HCT116 (cell line): Measurements from ENCODE around the gene PPP1R27. TPM values are rescaled to one million over a fixed set of nuclear protein-coding genes. Genes with fewer than 3 reads are reported as not detected.

Experiments
- ATAC-seq: fragments of 200-7000 bp; cut with Tn5 transposase; 2 replicates; pipeline ENCODE4 v1.9.1; 2020; ENCODE audit warnings: mild to moderate bottlenecking, moderate library complexity
- BruUV-seq: library from RNA; stranded (reverse); fragments of 400-500 nt; replicated peaks from 2 replicates; lab custom pipeline; 2021; lab: Mats Ljungman, UMichigan
- CTCF ChIA-PET: fragments of 300-600 bp; sonication (Branson Sonifier 250); formaldehyde crosslinking; loops from one replicate; lab custom pipeline; 2021; ENCODE audit warnings: antibody characterized with exemption; lab: Charles Lee
- POLR2A ChIA-PET: fragments of 300-600, 350-600 bp; sonication (Branson Sonifier 250); formaldehyde crosslinking; loops from one replicate; lab custom pipeline; 2021; ENCODE audit warnings: antibody characterized with exemption; lab: Charles Lee
- RAD21 ChIA-PET, 2 experiments: fragments of 300-600 bp; sonication (Branson Sonifier 250); formaldehyde crosslinking; loops; one replicate each; lab custom pipeline; 2023; ENCODE audit warnings: low total read pairs in 2 of 2; ENCODE audit not compliant: uncharacterized antibody in 2 of 2, unreplicated experiment in 2 of 2, low non-redundant PET in 1 of 2; lab: Charles Lee
- DNase-seq: peaks from one replicate; pipeline ENCODE4 v3.0.0-alpha.2; 2010; ENCODE audit warnings: low read depth, low spot score
- H2AFZ ChIP-seq: fragments of 200-600 bp; shearing (Covaris generic), sonication (generic); 2 replicates; pipeline ENCODE4 v1.6.1; 2017; ENCODE audit warnings: low read depth, mixed run types, mixed read lengths, antibody characterized with exemption, low read length; ENCODE audit not compliant: poor library complexity, severe bottlenecking
- H3K27ac ChIP-seq: 2 replicates; pipeline ENCODE4 v1.5.1; 2012; ENCODE audit warnings: low read depth, low read length
- H3K27me3 ChIP-seq: fragments of 200-600 bp; sonication (generic); 2 replicates; pipeline ENCODE4 v1.6.1; 2016; ENCODE audit warnings: mixed run types, low read length, mixed read lengths; ENCODE audit not compliant: insufficient read depth
- H3K36me3 ChIP-seq, 2 experiments: fragments of 200-500 bp in 1 of 2; fragments of 200-600 bp in 1 of 2; sonication (Bioruptor generic) in 1 of 2; sonication (generic) in 1 of 2; 2 replicates each; pipeline versions ENCODE4 v1.5.1 to v1.6.1; 2014 to 2016; ENCODE audit warnings: low read length in 2 of 2, inconsistent platforms in 1 of 2, mixed read lengths in 1 of 2, mixed run types in 1 of 2; ENCODE audit not compliant: insufficient read depth in 2 of 2, control insufficient read depth in 1 of 2
- H3K4me1 ChIP-seq, 2 experiments: fragments of 200-600 bp in 1 of 2; sonication (generic) in 1 of 2; 2 replicates each; pipeline versions ENCODE4 v1.5.1 to v1.6.1; 2012 to 2017; ENCODE audit warnings: low read length in 2 of 2, inconsistent platforms in 1 of 2, mild to moderate bottlenecking in 1 of 2, mixed read lengths in 1 of 2, mixed run types in 1 of 2, moderate library complexity in 1 of 2; ENCODE audit not compliant: insufficient read depth in 2 of 2, control insufficient read depth in 1 of 2
- H3K4me2 ChIP-seq: fragments of 200-600 bp; sonication (generic); 2 replicates; pipeline ENCODE4 v1.6.1; 2017; ENCODE audit warnings: mixed run types, low read length, mixed read lengths
- H3K4me3 ChIP-seq, 2 experiments: fragments of 200-600 bp in 1 of 2; sonication (generic) in 1 of 2; replicated peaks in 1 of 2; 2 replicates each; pipeline ENCODE4 v1.5.1; 2011 to 2016; ENCODE audit warnings: low read length in 2 of 2, control low read depth in 1 of 2, low read depth in 1 of 2, mild to moderate bottlenecking in 1 of 2, mixed read lengths in 1 of 2, mixed run types in 1 of 2
- H3K79me2 ChIP-seq: fragments of 200-600 bp; sonication (generic); 2 replicates; pipeline ENCODE4 v1.6.1; 2017; ENCODE audit warnings: mild to moderate bottlenecking, mixed run types, low read length, moderate library complexity, mixed read lengths; ENCODE audit not compliant: insufficient read depth
- H3K9ac ChIP-seq: fragments of 200-600 bp; sonication (generic); 2 replicates; pipeline ENCODE4 v1.6.1; 2016; ENCODE audit warnings: low read length, mixed read lengths
- H3K9me2 ChIP-seq: fragments of 200-600 bp; sonication (generic), shearing (Covaris generic); 2 replicates; pipeline ENCODE4 v1.6.1; 2017; ENCODE audit warnings: mixed run types, mild to moderate bottlenecking, moderate library complexity; ENCODE audit not compliant: insufficient read depth
- H3K9me3 ChIP-seq, 2 experiments: fragments of 200-500 bp in 1 of 2; fragments of 200-600 bp in 1 of 2; sonication (Bioruptor generic) in 1 of 2; sonication (generic) in 1 of 2; 2 replicates each; pipeline ENCODE4 v1.6.1; 2014 to 2017; ENCODE audit warnings: low read length in 2 of 2, mixed read lengths in 2 of 2, inconsistent platforms in 1 of 2, low read depth in 1 of 2, mild to moderate bottlenecking in 1 of 2, mixed run types in 1 of 2, moderate library complexity in 1 of 2; ENCODE audit not compliant: control insufficient read depth in 1 of 2, insufficient read depth in 1 of 2
- H4K20me1 ChIP-seq: fragments of 200-600 bp; sonication (generic), shearing (Covaris generic); 2 replicates; pipeline ENCODE4 v1.6.1; 2017; ENCODE audit warnings: mixed run types, mild to moderate bottlenecking, moderate library complexity; ENCODE audit not compliant: insufficient read depth
- CBX3 ChIP-seq: IDR thresholded peaks from 2 replicates; pipeline ENCODE4 v1.6.1; 2012; ENCODE audit warnings: low read depth
- CEBPB ChIP-seq: IDR thresholded peaks from 2 replicates; pipeline ENCODE4 v1.6.1; 2012; ENCODE audit warnings: low read depth
- CTCF ChIP-seq, 3 experiments: fragments of 200-600 bp in 1 of 3; sonication (generic) in 1 of 3; IDR thresholded peaks in 2 of 3; conservative IDR thresholded peaks in 1 of 3; 2 replicates each; pipeline ENCODE4 v1.5.1; 2012 to 2017; ENCODE audit warnings: low read depth in 2 of 3, low read length in 2 of 3, antibody characterized with exemption in 1 of 3, borderline replicate concordance in 1 of 3, control low read depth in 1 of 3, mild to moderate bottlenecking in 1 of 3, mixed read lengths in 1 of 3, mixed run types in 1 of 3, moderate library complexity in 1 of 3; ENCODE audit not compliant: insufficient read depth in 1 of 3
- EGR1 ChIP-seq: IDR thresholded peaks from 2 replicates; pipeline ENCODE4 v1.6.1; 2012; ENCODE audit warnings: low read depth
- EZH2 ChIP-seq: fragments of 200-600 bp; sonication (generic); IDR thresholded peaks from 2 replicates; pipeline ENCODE4 v1.6.1; 2017; ENCODE audit warnings: antibody characterized with exemption, mixed run types
- FOSL1 ChIP-seq: IDR thresholded peaks from 2 replicates; pipeline ENCODE4 v1.6.1; 2012; ENCODE audit warnings: low read depth
- JUND ChIP-seq: IDR thresholded peaks from 2 replicates; pipeline ENCODE4 v1.6.1; 2012
- MAX ChIP-seq: IDR thresholded peaks from 2 replicates; pipeline ENCODE4 v1.6.1; 2012
- POLR2A ChIP-seq: IDR thresholded peaks from 2 replicates; pipeline ENCODE4 v1.7.0; 2011; ENCODE audit warnings: borderline replicate concordance; ENCODE audit not compliant: insufficient read depth, insufficient read length; ENCODE audit errors: extremely low read depth
- POLR2AphosphoS5 ChIP-seq: IDR thresholded peaks from 2 replicates; pipeline ENCODE4 v1.6.1; 2011; ENCODE audit warnings: mild to moderate bottlenecking, low read depth, low read length, moderate library complexity
- RAD21 ChIP-seq: IDR thresholded peaks from 2 replicates; pipeline ENCODE4 v1.6.1; 2012; ENCODE audit warnings: low read depth, mild to moderate bottlenecking
- SIN3A ChIP-seq: IDR thresholded peaks from 2 replicates; pipeline ENCODE4 v1.6.1; 2012; ENCODE audit warnings: low read depth
- SP1 ChIP-seq: IDR thresholded peaks from 2 replicates; pipeline ENCODE4 v1.6.1; 2012; ENCODE audit warnings: low read depth
- SRF ChIP-seq: IDR thresholded peaks from 2 replicates; pipeline ENCODE4 v1.6.1; 2012; ENCODE audit warnings: low read depth
- TCF7L2 ChIP-seq: IDR thresholded peaks from 2 replicates; pipeline ENCODE4 v1.7.0; 2011; ENCODE audit warnings: borderline replicate concordance, inconsistent platforms; ENCODE audit not compliant: insufficient read depth, insufficient read length; ENCODE audit errors: extremely low read depth
- YY1 ChIP-seq: IDR thresholded peaks from 2 replicates; pipeline ENCODE4 v1.6.1; 2011; ENCODE audit warnings: low read length, low read depth, moderate library complexity, mild to moderate bottlenecking; ENCODE audit not compliant: insufficient replicate concordance; ENCODE audit errors: extremely low read depth
- ZFX ChIP-seq: fragments of 450-650 bp; IDR thresholded peaks from 2 replicates; pipeline ENCODE4 v1.6.1; 2017
- intact Hi-C: fragments of 100-400 bp; cut with micrococcal nuclease; formaldehyde crosslinking; loops from 2 replicates; pipeline ENCODE4 v1.10.0; 2022
- total RNA-seq: library from RNA; stranded (reverse); gene quantifications from one replicate; pipeline ENCODE4 v1.2.1, GENCODE V29; 2021; ENCODE audit not compliant: unreplicated experiment
- TF ChIP-seq, protein P1 (sequence below): IDR thresholded peaks from 2 replicates; pipeline ENCODE4 v1.6.1; 2011; ENCODE audit warnings: mild to moderate bottlenecking, low read length, moderate library complexity; ENCODE audit not compliant: insufficient replicate concordance; ENCODE audit errors: extremely low read depth

The PPP1R27 gene
- total RNA-seq, 1 experiment from 2014 or later = not detected

DNA sequence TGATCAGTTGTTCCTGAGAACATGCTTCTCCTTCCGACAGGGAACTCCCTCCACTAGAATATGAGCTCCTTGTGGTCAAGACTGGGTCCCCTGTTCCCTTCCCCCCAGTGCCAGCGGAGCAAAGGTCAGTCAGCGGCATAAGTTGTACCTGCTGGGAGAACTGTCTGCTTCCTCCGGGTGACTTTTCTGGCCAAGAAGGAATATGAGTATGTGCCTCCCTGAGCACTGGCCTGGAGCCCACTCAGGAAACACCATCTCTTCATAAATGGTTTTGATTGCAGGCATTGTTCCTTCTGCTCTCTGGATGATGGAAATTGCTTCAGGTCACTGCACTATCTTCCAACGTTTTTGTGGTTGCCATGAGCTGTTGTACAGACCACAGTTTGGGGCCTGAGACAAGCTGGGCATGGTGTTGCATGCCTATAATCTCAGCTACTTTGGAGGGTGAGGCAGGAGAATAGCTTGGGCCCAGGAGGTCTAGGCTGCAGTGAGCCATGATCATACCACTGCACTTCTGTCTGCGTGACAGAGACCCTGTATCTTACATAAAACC is 28.3 kb upstream of the PPP1R27 start:
- TF ChIP-seq JUND = no peak
- TF ChIP-seq EZH2 = no peak
- no peak for TF ChIP-seq POLR2A
- TF ChIP-seq SRF = no peak
- no peak for TF ChIP-seq SP1
- TF ChIP-seq CEBPB = no peak
- no peak for TF ChIP-seq SIN3A
- TF ChIP-seq EGR1 = no peak
- TF ChIP-seq CBX3 = no peak
- no peak for TF ChIP-seq FOSL1
- TF ChIP-seq RAD21 = no peak
- TF ChIP-seq MAX = no peak
- TF ChIP-seq CTCF (IDR thresholded peaks at IDR 0.05 in 2 of 3, conservative IDR thresholded peaks at IDR 0.05 in 1 of 3; ENCODE audit: borderline replicate concordance in 1 of 3, insufficient read depth in 1 of 3, low read depth in 2 of 3, low read length in 2 of 3) = no peak
- TF ChIP-seq ZFX = no peak
- TF ChIP-seq YY1 = no peak
- TF ChIP-seq TCF7L2 = no peak
- no peak for TF ChIP-seq POLR2AphosphoS5
- TF ChIP-seq, protein P1, sequence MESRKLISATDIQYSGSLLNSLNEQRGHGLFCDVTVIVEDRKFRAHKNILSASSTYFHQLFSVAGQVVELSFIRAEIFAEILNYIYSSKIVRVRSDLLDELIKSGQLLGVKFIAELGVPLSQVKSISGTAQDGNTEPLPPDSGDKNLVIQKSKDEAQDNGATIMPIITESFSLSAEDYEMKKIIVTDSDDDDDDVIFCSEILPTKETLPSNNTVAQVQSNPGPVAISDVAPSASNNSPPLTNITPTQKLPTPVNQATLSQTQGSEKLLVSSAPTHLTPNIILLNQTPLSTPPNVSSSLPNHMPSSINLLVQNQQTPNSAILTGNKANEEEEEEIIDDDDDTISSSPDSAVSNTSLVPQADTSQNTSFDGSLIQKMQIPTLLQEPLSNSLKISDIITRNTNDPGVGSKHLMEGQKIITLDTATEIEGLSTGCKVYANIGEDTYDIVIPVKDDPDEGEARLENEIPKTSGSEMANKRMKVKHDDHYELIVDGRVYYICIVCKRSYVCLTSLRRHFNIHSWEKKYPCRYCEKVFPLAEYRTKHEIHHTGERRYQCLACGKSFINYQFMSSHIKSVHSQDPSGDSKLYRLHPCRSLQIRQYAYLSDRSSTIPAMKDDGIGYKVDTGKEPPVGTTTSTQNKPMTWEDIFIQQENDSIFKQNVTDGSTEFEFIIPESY = no peak
- H3K4me3 ChIP-seq = no peak overlapping the region
- DNase-seq = no peak
- peak overlapping the region; percentile 42 for H3K27ac ChIP-seq
- H3K4me2 ChIP-seq = peak overlapping the region; percentile 92; the same call in 1 of the 2 replicates
- H3K9ac ChIP-seq = peak overlapping the region; percentile 99; the same call in 1 of the 2 replicates
- H3K27me3 ChIP-seq = no peaks in the 10 kb centered on the region
- peaks cover 71% of the 10 kb centered on the region for H3K79me2 ChIP-seq
- CTCF ChIA-PET = no interaction called here
- ATAC-seq = no peak
- intact Hi-C loops = no loop called here
- H3K36me3 ChIP-seq = peaks cover 17 to 37% of the 10 kb centered on the region in 2 experiments; a peak in 3 of 4 replicates
- H3K9me3 ChIP-seq = no peaks in the 10 kb centered on the region
- RAD21 ChIA-PET = no interaction called here
- no TSS peak for BruUV-seq
- POLR2A ChIA-PET = interaction anchor here (1.0 kb wide), 1 partner anchor 8 kb away, joined by 3 read pairs; no protein-coding TSS in a partner anchor
- H2AFZ ChIP-seq = no peak overlapping the region
- no peaks in the 10 kb centered on the region for H3K9me2 ChIP-seq
- peaks cover 7% of the 10 kb centered on the region; the same call in 1 of the 2 replicates for H4K20me1 ChIP-seq
- peaks cover 39 to 75% of the 10 kb centered on the region in 2 experiments for H3K4me1 ChIP-seq
